SHP77 (cell line): ENCODE results near the gene SNED1.

Experiments used
- DNase-seq, 2 experiments: peaks; one replicate each; lab custom pipeline; 2025; lab: John Stamatoyannopoulos, UW

The SNED1 gene

DNA sequence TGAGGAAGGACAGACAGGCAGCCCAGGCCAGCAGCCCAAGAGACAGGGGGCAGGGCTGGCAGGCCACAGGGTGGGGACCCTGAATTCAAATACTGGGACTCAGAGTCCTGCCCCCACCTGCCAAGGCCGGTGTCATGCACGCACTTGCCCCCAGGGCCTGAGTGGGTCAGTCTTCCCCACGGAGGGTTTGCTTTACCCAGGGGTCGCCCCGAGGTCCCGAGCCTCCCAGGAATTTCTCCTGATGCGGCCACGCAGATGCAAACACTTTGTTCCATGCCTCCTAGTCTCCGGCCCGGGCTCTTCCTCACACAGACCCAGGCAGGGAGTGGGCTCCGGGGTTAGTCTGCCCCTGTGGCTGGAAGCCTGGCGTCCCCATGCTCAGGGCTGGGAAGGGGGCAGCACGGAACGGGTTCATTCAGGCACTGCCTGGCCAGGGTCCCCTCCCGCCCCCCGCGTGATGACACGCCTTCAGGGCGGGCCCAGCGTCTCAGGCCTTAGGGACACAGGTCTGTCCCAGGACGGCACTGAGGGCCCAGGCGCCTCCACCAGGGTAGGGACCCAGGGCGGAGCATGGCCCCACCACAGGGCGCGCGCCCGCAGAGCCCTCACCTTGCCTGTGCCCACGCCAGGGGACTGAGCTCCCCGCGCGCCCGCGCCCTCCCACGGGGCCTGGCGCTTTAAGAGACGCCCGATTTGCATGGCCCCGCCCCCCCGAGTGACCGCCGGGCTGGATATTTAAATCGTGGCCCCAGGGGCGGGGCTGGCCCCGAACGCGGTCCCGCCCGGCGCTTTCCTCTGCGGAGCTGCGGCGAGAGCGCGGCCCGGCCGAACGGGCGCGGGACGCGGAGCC lies at the start of gene SNED1:
Gene SNED1, plus strand, starts transcription at position 763 of the 850 bp plus-strand sequence. CDS start 220 bp downstream, outside the sequence.
- DNase-seq = peak; percentile 13 to 77

- no peak for DNase-seq
These were observed 49.3 kb upstream of the SNED1 start for GRCh38 chr2:240948905-240949790.

DNA sequence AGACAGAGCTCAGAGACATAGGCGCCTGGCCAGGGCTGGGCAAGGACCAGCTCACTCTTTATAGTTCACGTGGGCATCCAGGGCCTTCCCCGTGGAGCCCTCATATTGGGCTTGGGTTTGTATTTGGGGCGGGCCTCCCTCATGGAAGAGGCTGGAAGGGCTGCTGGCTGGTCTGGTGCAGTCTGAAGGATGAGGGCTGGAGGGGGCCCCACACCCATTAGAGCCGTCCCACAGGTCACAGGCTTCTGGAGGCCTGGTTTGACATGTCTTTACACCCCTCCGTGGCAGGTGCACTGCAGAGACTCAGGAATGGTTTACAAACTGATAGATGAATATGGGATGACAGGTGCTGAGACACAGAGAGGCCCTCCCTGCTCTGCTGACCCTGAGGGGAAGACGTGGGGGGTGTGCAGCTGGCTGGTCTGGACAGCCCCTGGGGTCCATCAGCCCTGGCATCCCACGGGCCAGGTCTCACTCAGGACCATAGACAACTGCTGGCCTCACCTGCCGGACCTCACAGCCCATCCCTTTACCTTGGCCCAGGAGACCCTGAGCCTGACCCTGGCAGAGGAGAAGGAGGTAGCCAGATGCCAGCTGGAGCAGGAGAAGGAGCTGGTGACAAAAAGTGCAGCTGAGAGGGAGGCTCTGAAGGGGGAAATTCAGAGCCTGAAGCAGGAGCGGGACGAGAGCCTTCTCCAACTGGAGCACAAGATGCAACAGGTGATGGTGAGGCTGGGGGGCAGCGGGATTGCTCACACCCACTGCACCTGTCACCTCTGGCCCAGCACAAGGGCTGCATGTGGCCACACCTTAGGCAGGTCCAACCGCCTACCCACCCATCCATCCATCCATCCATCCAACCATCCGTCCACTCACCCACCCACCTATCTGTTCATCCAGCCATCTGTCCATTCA lies 48.4 kb upstream of the SNED1 start:
- no peak for DNase-seq

DNA sequence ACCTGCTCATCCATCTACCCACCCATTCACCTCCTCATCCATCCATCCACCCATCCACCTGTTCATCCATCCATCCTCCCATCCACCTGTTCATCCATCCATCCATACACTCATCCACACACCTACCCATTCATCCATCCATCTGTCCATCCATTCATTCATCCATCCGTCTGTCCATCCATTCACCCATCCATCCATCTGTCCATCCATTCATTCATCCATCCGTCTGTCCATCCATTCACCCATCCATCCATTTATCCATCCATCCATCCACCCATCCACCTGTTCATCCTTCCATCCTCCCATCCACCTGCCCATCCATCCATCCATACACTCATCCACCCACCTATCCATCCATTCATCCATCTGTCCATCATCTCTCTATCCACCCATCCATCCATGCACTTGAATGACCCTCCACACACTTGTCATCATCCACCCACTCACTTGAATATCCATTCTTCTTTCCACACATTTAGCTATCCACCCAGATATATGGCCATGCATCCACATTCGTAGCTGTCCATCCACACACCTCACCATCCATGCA lies 47.3 kb upstream of the SNED1 start:
- no peak for DNase-seq

GRCh38 chr2:240952496-240953246 lies 45.7 kb upstream of the SNED1 start:
- DNase-seq = no peak

DNA sequence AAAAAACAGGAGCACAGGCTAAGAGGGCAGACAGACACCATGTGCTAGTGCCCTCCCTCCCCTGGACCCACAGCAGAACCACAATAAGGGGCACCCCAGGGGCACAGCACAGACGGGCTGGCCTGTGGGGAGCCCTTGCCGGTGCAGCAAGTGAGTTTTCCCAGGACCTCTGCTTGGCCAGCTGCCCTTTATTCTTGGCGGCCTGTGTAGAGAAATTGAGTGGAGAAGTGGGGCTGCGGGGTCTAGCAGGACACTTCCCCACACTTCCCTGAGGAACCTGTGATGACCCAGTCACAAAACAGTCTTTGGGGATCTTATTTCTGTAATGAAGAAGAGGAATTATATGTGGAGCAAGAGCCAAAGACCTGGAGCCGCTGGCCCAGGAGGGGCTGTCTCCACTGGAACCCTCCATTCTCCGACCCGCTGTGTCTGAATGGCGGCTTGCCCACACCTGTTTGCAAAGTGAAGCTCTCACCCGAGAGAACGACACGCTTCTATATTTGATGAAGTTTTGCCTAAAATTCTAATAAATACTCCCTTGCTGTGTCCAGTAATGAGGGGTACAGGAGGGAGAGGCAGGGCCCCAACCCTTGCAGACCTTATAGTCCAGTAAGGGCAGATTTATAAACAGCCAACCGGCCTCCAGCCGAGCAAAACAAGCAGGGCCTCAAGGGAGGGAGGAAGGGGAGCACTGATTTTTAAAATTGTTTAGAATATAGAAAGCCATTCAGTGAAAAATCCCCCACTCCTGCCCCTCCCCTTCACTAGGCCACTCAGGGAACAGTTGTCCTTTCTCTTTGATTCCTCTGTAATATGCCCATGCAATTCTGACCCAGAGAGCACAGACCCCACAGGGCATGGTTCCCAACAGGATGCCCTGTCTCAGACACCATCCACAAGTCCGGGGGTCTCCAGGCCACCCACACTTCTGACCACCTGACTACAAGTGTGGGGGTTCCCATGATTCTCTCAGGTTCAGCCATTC lies 44.7 kb upstream of the SNED1 start:
- no peak for DNase-seq

GRCh38 chr2:240954436-240955305 lies 43.7 kb upstream of the SNED1 start:
- DNase-seq = no peak

DNA sequence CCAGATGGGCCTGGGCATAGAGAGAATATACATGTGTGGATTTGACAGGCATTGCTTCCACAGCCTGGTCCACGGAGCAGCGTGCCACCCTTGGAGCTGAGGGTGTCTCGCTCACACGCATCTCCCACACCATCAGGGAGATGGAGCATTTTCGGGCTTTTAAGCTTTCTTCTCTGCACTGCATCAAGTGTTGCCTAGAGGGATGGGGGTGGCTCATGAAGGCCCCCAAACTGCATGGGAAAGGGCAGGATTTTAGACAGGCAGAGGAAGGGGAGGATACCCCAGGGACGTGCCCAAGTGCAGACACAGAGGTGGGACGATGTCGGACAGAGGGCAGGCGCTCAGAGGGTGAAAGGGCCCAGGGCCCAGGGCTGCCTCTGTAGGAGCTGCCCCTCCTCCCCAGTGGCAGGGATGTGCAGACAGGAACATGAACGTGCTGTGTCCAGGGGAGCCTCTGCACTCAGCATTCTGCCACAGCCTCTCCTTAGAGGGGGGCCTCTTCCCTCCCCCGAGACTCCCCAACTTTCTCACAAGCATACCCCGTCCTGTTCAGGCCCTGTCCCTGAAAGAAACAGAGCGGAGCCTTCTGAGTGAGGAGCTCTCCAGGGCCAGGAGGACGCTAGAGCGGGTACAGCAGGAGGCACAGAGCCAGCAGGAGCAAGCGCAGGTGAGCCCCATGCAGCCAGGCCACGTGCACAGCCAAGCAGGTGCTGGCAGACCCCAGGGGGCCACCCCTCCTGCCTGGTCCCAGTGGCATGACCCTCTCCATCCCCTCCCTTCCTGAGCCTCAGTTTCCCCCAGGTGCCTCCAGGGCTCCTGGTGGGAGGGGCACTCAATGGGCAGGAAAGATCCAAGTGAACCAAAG lies 42.9 kb upstream of the SNED1 start:
- DNase-seq = no peak

GRCh38 chr2:240956171-240956934 lies 42.1 kb upstream of the SNED1 start:
- no peak for DNase-seq

DNA sequence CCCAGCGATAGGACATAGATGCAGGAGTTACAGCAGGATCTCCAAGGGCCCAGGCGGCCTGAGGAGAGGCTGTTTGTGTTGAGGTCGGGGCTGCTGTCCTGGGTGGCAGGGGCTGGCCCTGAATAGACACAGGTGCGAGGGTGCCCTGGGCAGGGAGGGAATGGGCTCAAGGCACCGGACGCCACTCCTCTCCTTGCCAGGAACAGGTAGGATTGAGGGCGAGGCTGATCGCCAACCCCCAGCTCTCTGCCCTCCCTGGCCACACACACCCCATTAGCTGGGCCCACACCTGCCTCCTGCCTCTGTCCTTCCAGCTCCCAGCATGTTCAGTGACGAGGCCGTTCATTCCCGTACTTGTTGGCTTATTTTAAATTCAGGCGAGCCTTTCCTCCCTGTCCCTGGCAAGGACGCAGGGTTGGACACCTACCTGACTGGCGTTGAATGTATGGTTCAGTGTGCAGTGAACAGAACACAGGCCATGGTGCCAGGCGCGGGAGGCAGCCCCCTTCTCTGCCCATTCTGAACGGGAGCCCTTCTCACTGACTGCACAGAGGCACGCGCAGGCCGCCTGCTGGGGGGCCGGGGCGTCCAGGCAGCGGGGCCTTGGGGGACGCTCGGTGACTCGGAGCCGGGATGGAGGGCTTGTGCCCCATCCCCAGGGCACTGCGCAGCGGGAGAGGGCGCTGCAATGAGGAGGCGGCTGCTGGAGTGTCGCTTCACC lies 41.3 kb upstream of the SNED1 start:
- no peak for DNase-seq

- no peak for DNase-seq
These were observed 40.6 kb upstream of the SNED1 start for GRCh38 chr2:240957656-240958365.

DNA sequence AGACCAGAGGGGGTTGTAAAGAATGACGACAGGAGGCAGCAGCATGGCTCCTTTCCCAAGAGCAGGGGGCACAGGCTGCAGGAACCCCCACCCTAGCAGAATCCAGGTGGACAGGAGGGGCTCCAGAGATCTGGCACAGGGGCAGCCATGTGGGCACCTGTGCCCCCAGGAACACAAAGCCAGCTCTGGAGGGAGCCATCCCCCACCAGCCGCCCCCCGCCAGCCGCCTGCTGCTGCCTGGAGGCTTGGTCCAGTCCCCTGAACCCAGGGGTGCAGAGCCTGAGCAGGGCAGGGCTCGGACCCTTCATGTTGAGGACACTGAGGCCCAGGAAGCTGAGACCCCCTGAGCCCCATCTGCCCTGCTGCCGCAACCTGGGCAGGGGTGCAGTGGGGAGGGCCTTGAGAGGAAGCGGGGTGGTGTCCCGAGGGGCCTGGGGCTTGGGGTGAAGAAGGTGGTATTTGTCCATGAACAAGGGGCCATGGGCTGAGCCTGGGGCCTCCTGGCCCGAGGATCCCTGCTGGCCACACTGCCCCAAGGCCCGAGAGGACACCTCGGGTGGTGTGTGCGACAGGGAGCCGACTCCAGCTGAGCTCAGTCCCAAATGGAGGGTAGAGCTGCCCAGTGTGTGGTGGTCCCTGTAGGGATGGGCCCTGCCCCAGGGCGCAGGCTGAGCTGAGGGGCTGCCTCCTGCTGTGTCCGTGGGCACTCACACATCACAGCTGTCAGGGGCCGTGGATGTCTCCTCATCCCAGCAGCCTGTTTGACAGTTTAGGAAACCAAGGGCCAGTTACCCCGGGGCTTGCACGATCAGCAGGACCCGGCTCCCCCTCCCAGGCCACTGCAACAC lies 39.8 kb upstream of the SNED1 start:
- DNase-seq = no peak

DNA sequence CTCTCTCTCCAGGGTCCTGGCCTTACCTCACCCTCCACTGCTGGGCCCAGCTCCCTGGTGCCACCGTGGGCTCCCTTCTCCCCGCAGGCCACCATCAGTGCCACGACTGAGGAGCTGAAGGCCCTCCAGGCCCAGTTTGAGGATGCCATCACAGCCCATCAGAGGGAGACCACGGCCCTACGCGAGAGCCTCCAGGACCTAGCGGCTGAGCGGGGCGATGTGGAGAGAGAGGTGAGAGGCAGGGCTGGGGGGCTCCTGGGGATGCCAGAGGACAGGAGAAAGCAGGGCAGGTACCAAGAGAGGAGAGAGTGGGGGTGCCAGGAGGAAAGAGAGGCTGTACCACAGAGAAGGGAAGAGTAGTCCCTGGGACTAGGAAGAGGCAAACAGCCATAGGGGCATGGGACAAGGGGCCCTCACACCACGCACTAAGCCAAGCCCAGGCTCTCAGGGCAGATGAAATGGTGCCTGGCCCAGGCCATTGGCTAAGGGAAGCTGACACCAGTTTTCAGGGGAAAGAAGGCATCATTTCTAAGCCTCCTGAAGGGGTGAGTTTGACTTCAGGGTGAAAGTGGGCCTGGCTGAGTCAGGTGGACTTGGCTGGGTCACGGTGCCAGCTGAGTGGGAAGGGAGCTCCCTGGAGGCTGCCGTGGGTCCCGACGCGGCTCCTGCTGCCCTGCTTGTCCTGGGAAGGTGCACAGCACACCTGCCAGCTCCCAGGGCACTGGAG lies 39.0 kb upstream of the SNED1 start:
- DNase-seq = no peak

- no peak for DNase-seq
These were observed 38.5 kb upstream of the SNED1 start for GRCh38 chr2:240959941-240960308.
